GM12873 (cell line): ENCODE measurements around the gene HCST.

ENCODE experiments used
- CTCF ChIP-seq: IDR thresholded peaks from 2 replicates; pipeline ENCODE4 v1.5.1; 2012; ENCODE audit warnings: low read depth, mild to moderate bottlenecking, moderate library complexity, low read length, control low read depth; ENCODE audit not compliant: insufficient read depth; ENCODE audit errors: missing control alignments

HCST gene

GRCh38 chr19:35861640-35862160, 40.6 kb upstream of the HCST start:
- TF ChIP-seq CTCF, result no peak

GRCh38 chr19:35862528-35862927, 39.8 kb upstream of the HCST start:
- no peak for TF ChIP-seq CTCF

GRCh38 chr19:35863018-35863417, 39.3 kb upstream of the HCST start:
- no peak for TF ChIP-seq CTCF

GRCh38 chr19:35868172-35868822, 34.0 kb upstream of the HCST start, which contains the start of gene APLP1:
APLP1 (plus strand) TSS chr19:35868574; CDS start chr19:35868637, 63 bp downstream.
- no peak for TF ChIP-seq CTCF

- no peak for TF ChIP-seq CTCF
Observed at GRCh38 chr19:35868823-35869326, 33.5 kb upstream of the HCST start.

- no peak for TF ChIP-seq CTCF
Observed at GRCh38 chr19:35869327-35870123, 32.8 kb upstream of the HCST start.

- TF ChIP-seq CTCF, result no peak
Observed at GRCh38 chr19:35870798-35871197, 31.5 kb upstream of the HCST start.
